GM12878 (cell line): ENCODE measurements around the gene TMED5. TPM values are rescaled to one million over a fixed set of nuclear protein-coding genes. Genes with fewer than 3 reads are reported as not detected.

Experiments used
- ATAC-seq: fragments of 200-7000 bp; cut with Tn5 transposase; 3 replicates; pipeline ENCODE4 v1.9.1; 2020; ENCODE audit warnings: mild to moderate bottlenecking, moderate library complexity
- BruUV-seq: library from RNA; stranded (reverse); fragments of 400-500 nt; replicated peaks from 2 replicates; lab custom pipeline; 2021; lab: Mats Ljungman, UMichigan
- CTCF ChIA-PET: fragments of 300-600 bp; sonication (Branson Sonifier 250); formaldehyde crosslinking; extraction: SDS; loops from one replicate; lab custom pipeline; 2021; ENCODE audit warnings: inconsistent platforms; lab: Yijun Ruan, JAX
- POLR2A ChIA-PET: fragments of 350-600 bp; formaldehyde crosslinking; extraction: SDS; loops from one replicate; lab custom pipeline; 2021; ENCODE audit warnings: inconsistent platforms; lab: Charles Lee
- RAD21 ChIA-PET: fragments of 300-600 bp; sonication (Branson Sonifier 250); formaldehyde crosslinking; loops from one replicate; lab custom pipeline; 2023; ENCODE audit warnings: antibody characterized with exemption; ENCODE audit not compliant: unreplicated experiment; lab: Charles Lee
- SMC1A ChIA-PET: fragments of 300-600 bp; sonication (Branson Sonifier 250); formaldehyde crosslinking; loops from one replicate; lab custom pipeline; 2023; ENCODE audit not compliant: unreplicated experiment, uncharacterized antibody; lab: Charles Lee
- DNase-seq: peaks from one replicate; pipeline ENCODE4 v3.0.0-alpha.2; 2011; ENCODE audit warnings: low read depth, low spot score
- FAIRE-seq: peaks from 3 replicates; lab custom pipeline; 2011; peaks lifted over from hg19 to GRCh38; lab: Jason Lieb, UNC
- H2AFZ ChIP-seq: 2 replicates; pipeline ENCODE4 v1.6.0; 2011; ENCODE audit warnings: low read depth, low read length, control low read depth; ENCODE audit not compliant: control insufficient read depth
- H3K27ac ChIP-seq: 2 replicates; pipeline ENCODE4 v1.5.1; 2011; ENCODE audit warnings: control low read depth; ENCODE audit not compliant: control insufficient read depth, insufficient read depth
- H3K27me3 ChIP-seq, 2 experiments: replicated peaks in 1 of 2; 2 replicates each; pipeline versions ENCODE4 v1.6.0 to v1.6.1; 2011; ENCODE audit warnings: low read length in 1 of 2; ENCODE audit not compliant: control insufficient read depth in 2 of 2, insufficient read depth in 2 of 2
- H3K36me3 ChIP-seq, 2 experiments: 2 replicates each; pipeline ENCODE4 v1.5.1; 2011; ENCODE audit warnings: low read length in 1 of 2; ENCODE audit not compliant: control insufficient read depth in 2 of 2, insufficient read depth in 2 of 2
- H3K4me1 ChIP-seq: 2 replicates; pipeline ENCODE4 v1.6.1; 2011; ENCODE audit warnings: mild to moderate bottlenecking, low read length, moderate library complexity, mixed read lengths; ENCODE audit not compliant: control insufficient read depth, insufficient read depth
- H3K4me2 ChIP-seq: 2 replicates; pipeline ENCODE4 v1.6.0; 2011; ENCODE audit warnings: control low read depth; ENCODE audit not compliant: control insufficient read depth, insufficient read depth
- H3K4me3 ChIP-seq: fragments of 200-600 bp; sonication (generic); 2 replicates; pipeline ENCODE4 v1.5.1; 2016
- H3K79me2 ChIP-seq: 2 replicates; pipeline ENCODE4 v1.6.0; 2011; ENCODE audit warnings: low read length; ENCODE audit not compliant: control insufficient read depth, insufficient read depth
- H3K9ac ChIP-seq: 2 replicates; pipeline ENCODE4 v1.8.0; 2011; ENCODE audit warnings: low read length, control low read depth, mixed read lengths; ENCODE audit not compliant: control insufficient read depth, insufficient read depth
- H3K9me3 ChIP-seq: replicated peaks from 3 replicates; pipeline ENCODE4 v1.5.1; 2011; ENCODE audit warnings: mild to moderate bottlenecking, low read length; ENCODE audit not compliant: control insufficient read depth, insufficient read depth
- H4K20me1 ChIP-seq: 2 replicates; pipeline ENCODE4 v1.6.0; 2011; ENCODE audit not compliant: control insufficient read depth, insufficient read depth
- ATF2 ChIP-seq: IDR thresholded peaks from 2 replicates; pipeline ENCODE4 v1.6.1; 2012; ENCODE audit warnings: low read length, inconsistent platforms
- BHLHE40 ChIP-seq, 2 experiments: fragments of 450-650 bp in 1 of 2; IDR thresholded peaks; 2 replicates each; pipeline ENCODE4 v1.6.1; 2011 to 2017; ENCODE audit warnings: low read depth in 2 of 2, borderline replicate concordance in 1 of 2, improper control_type of control experiment in 1 of 2, low read length in 1 of 2, mild to moderate bottlenecking in 1 of 2
- MXI1 ChIP-seq: fragments of 150-350 bp; IDR thresholded peaks from 2 replicates; pipeline ENCODE4 v1.6.1; 2011; ENCODE audit warnings: low read depth, mild to moderate bottlenecking, inconsistent platforms, low read length, improper control_type of control experiment
- WGBS: methylation state at CpG from one replicate; pipeline ENCODE4 v1.1.6; 2016; ENCODE audit warnings: low lambda C conversion rate; ENCODE audit not compliant: insufficient replicate concordance, insufficient coverage; ENCODE audit errors: missing lambda C conversion rate; 5-methylcytosine and 5-hydroxymethylcytosine counted together
- in situ Hi-C: fragments of 300-500 bp; cut with MboI; formaldehyde crosslinking; loops from 9 replicates; pipeline ENCODE4 v1.14.3; 2018; ENCODE audit warnings: mixed read lengths
- intact Hi-C: fragments of 100-400 bp; cut with micrococcal nuclease; formaldehyde crosslinking; loops from one replicate; pipeline ENCODE4 v1.14.2; 2022; ENCODE audit not compliant: unreplicated experiment
- polyA plus RNA-seq, 11 experiments: library from polyadenylated mRNA; depleted of rRNA in 4 of 11; unstranded in 6 of 11; stranded (reverse) in 5 of 11; fragments of >200 nt; fragmentation: Nextera tagmentation in 4 of 11; fragmentation: Illumina TruSeq in 1 of 11; extraction: Ambion mirVana in 4 of 11; extraction: Trizol in 1 of 11; gene quantifications; 1 replicate in 1 of 11; 2 replicates in 10 of 11; pipeline versions ENCODE4 v1.2.1 to v1.2.3, GENCODE V29; 2011 to 2016; ENCODE audit warnings: inconsistent platforms in 2 of 11, missing spikeins in 2 of 11, low read depth in 1 of 11
- total RNA-seq, 4 experiments: library from RNA; depleted of rRNA in 3 of 4; stranded (reverse); fragments of >200 nt in 3 of 4; fragmentation: Illumina TruSeq in 1 of 4; extraction: Trizol in 1 of 4; gene quantifications; 2 replicates each; pipeline versions ENCODE4 v1.2.1 to v1.2.3, GENCODE V29; 2013 to 2021

Gene TMED5
- total and polyA plus RNA-seq, 10 of the 15 experiments (the other 5 are each of a cell fraction or from before 2014, with no cell fraction given): 18.5 to 80.6 (median 54.0) TPM

- H3K9ac ChIP-seq: peak overlapping the region; percentile 99
These were observed 1.8 kb downstream of the TMED5 start for GRCh38 chr1:93178418-93178817.

More at GRCh38 chr1:93178418-93178817, 1.8 kb downstream of the TMED5 start:
- in situ Hi-C loops (no loop called here), intact Hi-C loops (loop anchor here (2.0 to 10.0 kb wide), 2 partner anchors 344 to 668 kb away; partner anchors contain the start of gene RPL5)
- H3K4me2 ChIP-seq: peak overlapping the region; percentile 89; the same call in 1 of the 2 replicates
- TF ChIP-seq MXI1 (peak; percentile 22; the same call in 1 of the 2 replicates), BHLHE40 (IDR thresholded peaks at IDR 0.05; ENCODE audit: borderline replicate concordance in 1 of 2, low read depth in 2 of 2, low read length in 1 of 2) (peak; percentile 53 to 59; a peak in 2 of 4 replicates), ATF2 (no peak)
- H3K36me3 ChIP-seq: peaks cover 2 to 7% of the 10 kb centered on the region in 2 experiments; a peak in 2 of 4 replicates
- no peak for FAIRE-seq
- peak overlapping the region; percentile 99 for H3K27ac ChIP-seq
- no peaks in the 10 kb centered on the region for H3K27me3 ChIP-seq
- no TSS peak for BruUV-seq
- no peaks in the 10 kb centered on the region; the same call in 1 of the 2 replicates for H3K4me1 ChIP-seq
- ChIA-PET CTCF (interaction anchor here (0.7 to 1.4 kb wide), 2 partner anchors 91 to 98 kb away, joined by 5 to 10 read pairs; no protein-coding TSS in a partner anchor), RAD21 (interaction anchor here (1.1 to 1.4 kb wide), 3 partner anchors 97 to 255 kb away, joined by 3 to 10 read pairs (median 3); no protein-coding TSS in a partner anchor), POLR2A (interaction anchor here (0.7 to 2.6 kb wide), 6 partner anchors 12 to 216 kb away, joined by 3 to 15 read pairs (median 5); partner anchors contain the start of gene MTF2), SMC1A (interaction anchor here (1.1 to 1.7 kb wide), 5 partner anchors 8 to 98 kb away, joined by 3 to 7 read pairs (median 4); partner anchors contain the start of gene MTF2)
- H3K4me3 ChIP-seq: peak overlapping the region; percentile 89
- DNase-seq: no peak
- peaks cover 90% of the 10 kb centered on the region for H3K79me2 ChIP-seq
- 2% methylated on average over 5 of the region's 5 CpGs for WGBS
- H4K20me1 ChIP-seq: peaks cover 2% of the 10 kb centered on the region; the same call in 1 of the 2 replicates
- ATAC-seq: no peak
- no peak overlapping the region for H2AFZ ChIP-seq
- peaks cover 4% of the 10 kb centered on the region for H3K9me3 ChIP-seq
